ENCODE results near the gene B4GALNT4. TPM values are rescaled to one million over a fixed set of nuclear protein-coding genes. Genes with fewer than 3 reads are reported as not detected.
"Not testable (repeated sequence)": the region's sequence is repeated elsewhere in the genome, so short reads cannot be mapped to it uniquely, and the experiment has no call there.

B4GALNT4 gene
- total RNA-seq, 1 experiment from 2014 or later: 3.0 TPM

GRCh38 chr11:373716-374551 lies 4.6 kb downstream of the B4GALNT4 start:
- DNase-seq (ENCODE audit: low read depth): no peak

GRCh38 chr11:375065-376025 lies 6.0 kb downstream of the B4GALNT4 start:
- no peak for DNase-seq (ENCODE audit: low read depth)

DNA sequence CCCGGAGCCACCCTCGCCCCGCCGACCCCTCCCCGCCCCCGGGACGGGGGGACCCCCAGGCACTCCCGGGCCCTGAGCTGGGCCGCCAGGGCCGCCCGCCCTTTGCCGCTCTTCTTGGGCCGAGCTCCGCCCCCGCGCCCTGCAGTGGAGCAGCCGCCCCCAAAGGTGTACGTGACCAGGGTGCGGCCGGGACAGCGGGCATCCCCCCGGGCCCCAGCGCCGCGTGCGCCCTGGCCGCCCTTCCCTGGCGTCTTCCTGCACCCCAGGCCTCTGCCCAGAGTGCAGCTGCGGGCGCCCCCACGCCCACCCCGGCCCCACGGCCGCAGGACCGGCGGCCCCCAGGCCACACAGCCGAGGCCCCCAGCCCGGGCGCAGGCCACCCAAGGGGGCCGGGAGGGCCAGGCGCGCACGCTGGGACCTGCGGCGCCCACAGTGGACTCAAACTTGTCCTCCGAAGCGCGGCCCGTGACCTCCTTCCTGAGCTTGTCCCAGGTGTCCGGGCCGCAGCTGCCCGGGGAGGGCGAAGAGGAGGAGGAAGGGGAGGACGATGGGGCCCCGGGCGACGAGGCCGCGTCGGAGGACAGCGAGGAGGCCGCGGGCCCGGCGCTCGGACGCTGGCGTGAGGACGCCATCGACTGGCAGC lies 7.4 kb downstream of the B4GALNT4 start:
- no peak for DNase-seq (ENCODE audit: low read depth)

DNA sequence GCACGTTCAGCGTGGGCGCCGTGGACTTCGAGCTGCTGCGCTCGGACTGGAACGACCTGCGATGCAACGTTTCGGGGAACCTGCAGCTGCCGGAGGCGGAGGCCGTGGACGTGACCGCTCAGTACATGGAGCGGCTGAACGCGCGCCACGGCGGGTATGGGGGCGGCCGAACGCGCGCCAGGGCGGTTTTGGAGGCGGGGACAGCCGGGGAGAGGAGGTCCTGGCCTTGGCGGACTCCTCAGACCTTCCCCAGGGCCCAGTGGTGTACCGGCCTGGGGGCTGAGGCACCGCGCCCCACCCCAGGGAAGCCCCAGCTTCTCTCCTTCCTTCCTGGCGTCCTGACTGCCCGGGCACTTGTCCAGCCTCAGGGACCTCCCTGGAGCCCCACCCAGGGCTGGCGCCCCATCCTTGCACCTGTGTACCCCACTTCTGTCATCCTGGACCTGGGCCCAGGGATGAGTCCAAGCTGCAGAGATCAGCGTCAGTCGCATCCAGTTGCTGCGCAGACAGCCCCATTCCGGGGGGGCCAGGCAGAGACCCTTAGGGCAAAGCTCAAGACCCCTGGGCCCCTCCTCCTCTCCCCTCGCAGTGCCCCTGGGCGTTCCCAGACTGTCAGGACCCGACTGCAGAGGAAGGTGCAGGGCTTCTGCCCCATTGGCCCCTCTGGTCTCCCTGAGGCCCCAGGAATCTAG lies 8.0 kb downstream of the B4GALNT4 start:
- no peak for DNase-seq (ENCODE audit: low read depth)

- DNase-seq (ENCODE audit: low read depth): no peak
These were observed 8.7 kb downstream of the B4GALNT4 start for GRCh38 chr11:377883-378500.

- DNase-seq (ENCODE audit: low read depth): no peak
These were observed 10.2 kb downstream of the B4GALNT4 start for GRCh38 chr11:379205-380094.

DNA sequence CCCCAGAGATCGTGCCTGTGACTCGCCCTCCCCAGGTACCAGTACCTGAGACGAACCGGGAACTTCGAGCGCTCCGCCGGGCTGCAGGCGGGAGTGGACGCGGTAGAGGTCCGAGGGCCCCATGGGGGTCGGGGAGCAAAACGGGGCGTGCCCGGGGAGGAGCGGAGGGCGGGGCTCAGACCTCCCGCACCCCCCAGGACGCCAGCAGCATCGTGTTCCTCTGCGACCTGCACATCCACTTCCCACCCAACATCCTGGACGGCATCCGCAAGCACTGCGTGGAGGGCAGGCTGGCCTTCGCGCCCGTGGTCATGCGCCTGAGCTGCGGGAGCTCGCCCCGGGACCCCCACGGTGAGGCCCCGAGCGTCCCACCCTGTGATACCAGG lies 10.8 kb downstream of the B4GALNT4 start:
- no peak for DNase-seq (ENCODE audit: low read depth)

DNA sequence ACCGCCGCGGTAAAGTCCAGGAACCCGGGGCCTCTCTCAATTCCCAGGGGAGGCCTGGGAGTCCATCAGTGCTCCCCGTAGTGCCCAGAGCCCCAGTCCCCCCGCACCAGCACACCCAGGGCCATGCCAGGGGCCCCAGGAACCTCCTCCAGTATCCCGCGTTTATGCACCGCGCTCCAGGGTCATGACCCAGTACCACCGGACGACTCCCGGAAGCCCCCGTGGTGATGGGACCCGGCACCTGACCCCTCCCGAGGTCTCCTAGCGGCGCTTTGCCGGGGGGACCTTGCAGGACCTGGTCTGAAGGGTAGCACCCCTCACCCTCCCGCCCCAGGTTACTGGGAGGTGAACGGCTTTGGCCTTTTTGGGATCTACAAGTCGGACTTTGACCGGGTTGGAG lies 11.2 kb downstream of the B4GALNT4 start:
- no peak for DNase-seq (ENCODE audit: low read depth)

- DNase-seq (ENCODE audit: low read depth): no peak
These were observed 11.7 kb downstream of the B4GALNT4 start for GRCh38 chr11:380996-381395.

DNA sequence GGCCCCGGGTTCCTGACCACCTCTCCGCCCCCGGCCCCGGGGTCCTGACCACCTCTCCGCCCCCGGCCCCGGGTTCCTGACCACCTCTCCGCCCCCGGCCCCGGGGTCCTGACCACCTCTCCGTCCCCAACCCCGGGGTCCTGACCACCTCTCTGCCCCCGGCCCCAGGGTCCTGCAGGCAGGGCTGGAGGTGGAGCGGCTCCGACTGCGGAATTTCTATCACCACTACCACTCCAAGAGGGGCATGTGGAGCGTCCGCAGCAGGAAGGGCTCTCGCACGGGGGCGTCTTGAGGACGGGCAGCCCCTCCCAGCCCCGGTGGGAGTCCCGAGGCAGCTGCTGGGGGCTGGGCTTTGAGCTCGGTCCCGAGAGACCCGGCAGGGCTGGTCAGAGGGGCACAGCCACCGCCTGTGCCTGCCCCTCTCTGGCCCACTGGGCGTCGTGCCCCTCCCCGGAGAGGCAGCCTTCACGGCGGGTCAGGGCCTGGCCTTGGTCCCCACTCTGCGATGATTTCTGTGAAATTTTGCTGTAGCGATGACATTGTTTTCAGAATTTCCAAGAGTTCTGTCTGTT lies 12.3 kb downstream of the B4GALNT4 start:
- no peak for DNase-seq (ENCODE audit: low read depth)

DNA sequence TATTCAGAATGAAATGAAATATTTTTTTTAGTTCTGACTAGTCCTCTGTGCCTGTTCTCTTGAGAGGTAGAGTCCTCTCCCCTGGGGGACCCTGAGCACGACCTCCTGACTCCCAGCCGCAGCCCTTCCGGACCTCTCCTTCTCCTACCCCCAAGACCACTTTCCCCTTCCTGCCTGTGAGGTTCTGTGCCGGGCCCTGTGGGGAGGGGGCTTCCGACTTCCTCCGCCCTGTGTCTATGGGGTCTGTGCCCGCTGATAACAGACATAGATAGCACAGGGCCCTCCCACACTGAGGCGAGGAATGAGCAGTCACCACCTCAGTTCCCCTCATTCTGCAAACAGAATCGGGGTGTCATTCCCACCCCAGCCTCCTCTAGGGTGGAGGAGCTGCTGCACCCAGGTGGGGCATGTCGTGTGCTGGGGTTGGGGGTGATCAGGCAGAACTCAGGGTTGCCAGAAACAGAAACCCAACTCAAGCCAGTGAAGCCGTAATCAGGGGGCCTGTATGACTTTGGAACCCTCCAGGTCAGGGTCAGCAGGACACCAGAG lies 12.9 kb downstream of the B4GALNT4 start:
- DNase-seq (ENCODE audit: low read depth): no peak

DNA sequence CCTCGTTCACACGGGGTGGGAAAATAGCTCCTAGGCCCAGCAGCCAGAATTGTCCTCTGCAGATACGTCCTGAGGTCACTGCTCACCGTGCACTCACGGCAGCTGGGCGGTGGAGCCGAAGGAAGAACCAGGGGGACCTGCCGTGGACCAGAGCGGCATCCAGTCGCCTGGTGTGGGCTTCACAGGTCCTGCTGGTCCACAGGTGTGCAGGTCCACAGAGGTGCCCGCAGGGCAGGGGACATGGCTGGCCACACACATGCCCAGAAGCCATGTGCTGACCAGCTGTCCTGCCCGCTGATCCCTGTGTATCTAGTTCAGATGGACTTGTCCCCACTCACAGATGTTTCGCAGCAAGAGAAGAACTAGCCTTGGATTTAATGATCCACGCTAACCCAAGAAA lies 14.1 kb downstream of the B4GALNT4 start:
- DNase-seq (ENCODE audit: low read depth): no peak

DNA sequence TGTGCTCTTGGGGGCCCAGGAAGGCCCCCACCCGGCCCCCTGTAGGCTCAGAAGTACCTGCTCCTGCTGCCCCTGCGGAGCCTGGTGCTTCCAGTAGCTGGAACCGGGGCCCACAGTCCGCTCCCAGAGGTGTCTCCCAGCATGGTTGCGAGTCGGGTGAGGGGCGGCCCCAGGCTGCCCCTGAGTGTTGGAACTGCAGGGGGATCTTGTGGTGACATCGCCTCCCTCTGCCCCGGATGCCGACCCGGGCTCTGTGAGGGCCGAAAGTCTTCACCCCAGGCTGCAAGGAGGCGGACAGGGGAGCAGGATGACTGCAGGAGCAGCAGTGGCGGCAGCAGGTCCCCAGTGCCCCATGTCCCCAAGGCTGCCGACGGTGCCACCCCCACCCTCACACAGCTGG lies 15.2 kb downstream of the B4GALNT4 start:
- DNase-seq (ENCODE audit: low read depth): no peak

GRCh38 chr11:385594-386351 lies 16.5 kb downstream of the B4GALNT4 start:
- DNase-seq (ENCODE audit: low read depth): no peak

DNA sequence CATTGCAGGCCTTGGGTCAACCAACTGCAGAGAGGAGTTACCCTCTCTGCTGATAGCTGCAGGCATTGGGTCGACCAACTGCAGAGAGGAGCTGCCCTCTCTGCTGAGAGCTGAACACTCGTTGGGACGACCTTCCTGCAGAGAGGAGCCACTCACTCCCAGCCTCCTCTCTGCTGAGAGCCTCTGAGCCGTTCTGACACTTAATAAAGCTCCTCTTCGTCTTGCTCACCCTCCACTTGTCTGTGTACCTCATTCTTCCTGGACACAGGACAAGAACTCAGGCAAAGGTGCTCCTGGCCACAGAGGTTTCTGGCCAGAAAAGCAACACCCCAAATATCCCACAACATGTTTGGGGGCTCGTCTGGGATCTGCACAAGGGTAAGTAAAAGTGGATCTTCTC lies 17.2 kb downstream of the B4GALNT4 start:
- DNase-seq (ENCODE audit: low read depth): no peak

DNA sequence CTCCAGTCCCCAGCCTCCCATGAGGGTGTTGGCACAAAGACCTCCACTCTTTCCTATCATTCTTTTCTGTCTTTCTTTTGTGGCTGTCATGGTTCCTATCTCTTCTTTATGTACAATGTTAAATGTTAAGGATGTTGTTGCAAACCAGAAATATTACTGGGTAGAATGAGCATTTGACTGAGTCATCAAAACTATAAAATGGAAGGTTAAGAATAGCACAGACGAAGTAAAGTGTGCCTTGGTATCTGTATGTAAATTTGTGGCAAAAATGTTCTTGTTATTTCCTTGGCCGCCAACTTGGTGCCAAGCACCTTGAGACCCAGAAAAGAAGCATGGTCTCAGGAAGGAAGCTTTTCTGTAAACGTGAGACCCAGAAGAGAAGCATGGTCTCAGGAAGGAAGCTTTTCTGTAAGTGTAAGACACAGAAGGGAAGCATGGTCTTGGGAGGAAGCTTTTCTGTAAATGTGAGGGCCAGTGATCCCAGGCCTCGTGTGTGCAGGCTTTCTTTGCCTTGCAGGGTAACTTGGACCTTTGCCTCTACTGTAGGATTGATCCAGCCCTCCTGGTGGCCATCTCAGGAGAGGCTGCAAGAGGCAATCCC lies 18.0 kb downstream of the B4GALNT4 start:
- DNase-seq (ENCODE audit: low read depth): no peak

DNA sequence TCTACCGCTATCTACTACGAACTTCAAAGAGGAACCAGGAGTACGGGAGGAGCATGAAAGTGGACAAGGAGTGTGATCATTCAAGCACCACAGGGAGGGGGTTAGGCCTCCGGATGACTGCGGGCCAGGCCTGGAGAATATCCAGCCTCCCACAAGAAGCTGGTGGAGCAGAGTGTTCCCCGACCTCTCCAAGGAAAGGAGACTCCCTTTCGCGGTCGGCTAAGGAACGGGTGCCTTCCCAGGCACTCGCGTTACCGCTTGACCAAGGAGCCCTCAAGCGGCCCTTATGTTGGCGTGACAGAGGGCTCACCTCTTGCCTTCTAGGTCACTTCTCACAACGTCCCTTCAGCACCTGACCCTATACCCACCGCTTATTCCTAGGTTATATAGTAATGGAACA lies 20.1 kb downstream of the B4GALNT4 start:
- DNase-seq (ENCODE audit: low read depth): not testable (repeated sequence)

DNA sequence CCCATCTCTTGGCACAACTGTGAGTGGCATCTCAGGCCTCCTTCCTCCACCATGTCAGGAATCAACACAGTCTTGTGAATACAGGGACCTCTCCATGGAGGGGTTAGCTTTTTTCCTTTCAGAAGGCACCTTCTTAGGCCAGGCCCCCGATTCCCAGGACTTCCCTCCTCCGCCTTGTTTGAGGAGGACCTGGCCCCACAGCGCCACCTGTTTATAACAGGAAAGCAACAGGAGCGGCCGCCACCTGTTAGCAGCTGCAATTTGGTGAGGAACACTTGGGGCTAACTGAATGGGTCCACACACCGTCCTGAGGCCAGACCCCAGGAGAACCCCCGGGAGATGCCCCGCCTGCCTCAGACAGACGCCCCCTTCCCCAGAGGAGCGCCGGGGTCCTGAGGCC lies 20.9 kb downstream of the B4GALNT4 start:
- DNase-seq (ENCODE audit: low read depth): no peak

Data from Daoy (cell line).